Stimulated activated CD4-positive, alpha-beta T cell treated with anti-CD3 and anti-CD28 coated beads, Interleukin-2, amount 100 ng/mL, for 4 hours (primary cell): ENCODE results near the gene SIM2.

ENCODE experiments used
- DNase-seq: peaks from one replicate; pipeline ENCODE4 v3.0.0-alpha.2; 2020; ENCODE audit warnings: low read depth

SIM2 gene

DNA sequence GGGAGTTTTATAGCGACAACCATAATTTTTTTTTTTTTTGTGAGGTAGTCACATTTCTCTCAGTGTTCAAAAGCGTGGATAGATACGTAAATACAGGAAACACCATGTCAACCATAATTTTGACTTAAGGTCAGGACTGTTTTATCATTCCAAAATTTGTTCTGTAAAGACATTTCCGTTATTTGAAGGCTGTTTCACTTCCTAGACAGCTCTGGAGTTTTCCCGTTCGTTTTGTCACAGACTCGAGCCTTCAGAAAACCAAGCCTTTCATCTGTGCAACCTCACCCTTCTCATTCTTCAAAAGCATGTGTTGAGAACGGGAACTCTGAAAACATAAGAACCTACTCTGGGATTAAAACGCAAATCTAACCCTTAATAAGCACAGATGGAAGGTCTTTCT, 17.9 kb downstream of the SIM2 start:
- DNase-seq = no peak

DNA sequence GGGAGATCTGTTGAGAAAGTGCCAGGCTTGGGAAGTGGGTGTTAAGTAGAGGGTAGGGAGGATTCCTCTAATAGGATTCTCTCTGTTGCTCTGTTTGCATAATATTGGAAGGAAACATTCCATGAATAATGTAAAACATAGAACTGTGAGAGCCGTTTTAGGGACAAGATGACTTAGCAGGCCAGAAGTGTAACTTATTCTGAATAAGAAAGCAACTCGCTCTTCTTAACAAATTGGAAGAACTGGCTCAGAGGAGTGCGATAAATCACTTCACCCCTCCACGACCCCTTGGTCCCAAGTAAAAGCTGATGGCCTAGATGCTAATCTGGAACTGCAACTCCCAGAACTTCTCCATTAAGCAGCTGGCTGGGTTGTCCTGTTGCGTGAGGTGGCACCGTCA, 19.1 kb downstream of the SIM2 start:
- DNase-seq = no peak

DNA sequence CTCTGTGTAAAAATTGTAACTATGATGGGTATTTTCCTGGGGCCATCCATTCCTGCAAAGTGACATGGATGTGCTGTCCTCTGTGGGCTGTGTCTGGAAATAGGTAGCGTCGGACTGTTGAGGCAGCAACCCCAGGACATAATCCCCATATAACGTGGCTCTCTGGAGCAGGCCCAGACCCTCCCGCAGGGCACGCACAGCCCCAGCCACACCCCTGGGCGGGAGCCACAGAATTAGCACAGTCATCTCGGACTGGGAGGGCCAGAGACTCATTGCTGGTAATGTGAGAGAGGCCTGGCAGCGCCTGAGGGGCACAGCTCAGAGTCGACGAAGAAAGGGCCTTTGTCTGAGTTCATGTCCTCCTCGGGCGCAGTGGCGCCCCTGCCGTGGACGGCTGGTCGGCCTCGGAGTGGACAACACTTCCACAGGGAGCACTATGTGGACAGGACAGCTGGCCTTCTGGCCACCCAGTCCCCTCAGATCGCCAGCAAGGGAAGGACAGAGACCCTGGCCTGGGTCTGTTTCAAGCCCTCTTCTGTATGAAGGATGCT, 20.1 kb downstream of the SIM2 start:
- no peak for DNase-seq

DNA sequence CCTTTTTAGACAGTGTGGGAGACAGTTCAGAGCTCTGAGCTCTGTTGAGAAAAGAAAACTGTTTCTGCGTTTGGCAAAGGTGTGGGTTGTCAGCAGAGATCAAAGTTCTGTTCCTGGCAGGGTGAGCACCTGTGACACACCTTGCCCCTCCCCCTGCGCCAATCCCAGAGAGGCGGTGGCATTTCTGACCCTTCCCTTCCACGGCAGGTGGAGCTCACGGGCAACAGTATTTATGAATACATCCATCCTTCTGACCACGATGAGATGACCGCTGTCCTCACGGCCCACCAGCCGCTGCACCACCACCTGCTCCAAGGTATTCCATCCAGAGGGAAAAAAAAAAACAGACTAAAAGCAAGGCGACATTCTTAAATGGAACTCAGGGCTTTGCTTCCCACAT, 20.7 kb downstream of the SIM2 start:
- no peak for DNase-seq

DNA sequence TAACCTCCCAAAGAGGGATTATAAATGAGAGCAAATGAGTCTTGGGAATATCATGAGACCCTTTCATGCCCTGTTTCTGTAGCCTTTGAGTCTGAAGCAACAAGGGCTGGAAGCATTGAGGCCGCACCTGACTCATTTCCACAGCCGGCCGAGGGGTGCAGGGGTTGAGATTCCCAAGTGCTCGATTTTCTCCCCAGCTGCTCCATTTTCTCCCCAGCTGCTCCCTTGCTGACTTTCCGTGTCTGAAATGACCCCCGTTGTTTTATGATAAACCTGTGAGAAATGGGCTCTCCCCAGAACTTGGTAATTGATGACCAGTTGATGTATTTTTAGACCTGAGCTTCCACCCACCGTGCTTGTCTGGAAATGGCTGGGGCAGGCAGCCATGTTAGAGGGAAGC, 22.9 kb downstream of the SIM2 start:
- DNase-seq = no peak

DNA sequence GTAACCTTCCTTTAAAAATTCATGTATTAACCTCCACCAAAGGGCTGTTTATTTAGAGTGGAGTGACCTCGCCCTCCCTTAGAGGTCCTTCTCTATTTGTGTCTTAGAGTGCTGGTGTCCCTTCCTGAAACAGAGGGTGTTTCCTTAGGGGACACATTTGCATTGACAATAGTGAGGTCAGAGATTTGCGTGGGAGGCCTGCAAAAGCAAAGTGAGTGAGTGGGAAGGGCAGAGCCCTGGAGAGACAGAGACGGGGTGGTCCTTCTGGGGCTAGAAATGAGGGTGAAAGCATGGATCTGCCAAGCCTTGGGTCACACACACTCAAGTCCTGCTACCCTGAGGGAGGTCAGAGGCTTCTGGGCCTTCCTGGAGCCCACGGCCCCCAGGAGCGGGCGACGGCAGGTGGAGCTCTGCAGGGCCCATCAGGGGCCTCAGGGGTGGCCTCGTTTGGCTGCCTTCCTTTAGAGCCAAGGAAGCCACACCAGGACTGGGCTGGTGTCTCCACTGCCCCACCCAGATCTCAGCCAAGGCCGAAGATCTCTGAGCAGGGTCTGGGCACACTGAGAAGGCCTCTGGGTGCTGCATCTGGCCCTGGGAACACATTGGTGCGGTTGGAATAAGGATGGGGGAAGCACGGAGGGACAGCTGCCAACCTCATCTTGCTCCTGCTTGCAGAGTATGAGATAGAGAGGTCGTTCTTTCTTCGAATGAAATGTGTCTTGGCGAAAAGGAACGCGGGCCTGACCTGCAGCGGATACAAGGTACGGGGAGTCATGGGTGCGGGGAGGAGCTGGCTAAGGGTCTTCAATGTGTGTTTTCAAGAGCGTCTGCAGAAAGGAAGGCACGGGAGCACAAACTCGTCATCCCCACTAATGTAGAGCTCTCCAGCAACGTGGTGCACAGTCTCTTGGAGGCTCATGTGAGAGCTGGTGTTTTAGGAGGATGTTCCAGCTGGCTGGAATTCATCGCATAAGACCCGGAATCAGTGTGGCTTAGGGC, 23.8 kb downstream of the SIM2 start:
- no peak for DNase-seq

DNA sequence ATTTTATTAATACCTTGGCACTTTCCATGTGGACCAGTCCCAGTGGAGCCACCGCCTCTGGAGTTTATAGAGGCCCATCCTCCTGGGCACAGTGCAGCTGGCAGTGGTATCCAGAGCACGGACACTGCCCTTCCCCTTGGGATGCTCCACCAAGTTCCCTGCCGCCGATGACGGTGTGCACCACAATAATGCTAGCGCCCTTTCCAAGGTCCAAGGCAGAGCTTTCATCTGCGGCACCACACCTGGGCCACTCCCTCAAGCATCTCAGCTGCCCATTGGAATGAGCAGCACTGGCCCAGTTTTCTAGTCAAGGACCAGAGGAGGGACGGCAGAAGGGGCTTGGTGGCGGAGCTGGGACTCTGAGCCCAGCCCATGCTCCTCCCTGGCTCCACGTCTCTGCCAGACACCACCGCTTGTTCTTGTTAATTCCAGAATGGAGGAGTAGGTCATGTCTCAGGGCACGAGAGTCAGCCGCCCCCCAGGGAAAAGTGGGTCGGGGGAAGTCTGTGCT, 24.5 kb downstream of the SIM2 start:
- DNase-seq = no peak

DNA sequence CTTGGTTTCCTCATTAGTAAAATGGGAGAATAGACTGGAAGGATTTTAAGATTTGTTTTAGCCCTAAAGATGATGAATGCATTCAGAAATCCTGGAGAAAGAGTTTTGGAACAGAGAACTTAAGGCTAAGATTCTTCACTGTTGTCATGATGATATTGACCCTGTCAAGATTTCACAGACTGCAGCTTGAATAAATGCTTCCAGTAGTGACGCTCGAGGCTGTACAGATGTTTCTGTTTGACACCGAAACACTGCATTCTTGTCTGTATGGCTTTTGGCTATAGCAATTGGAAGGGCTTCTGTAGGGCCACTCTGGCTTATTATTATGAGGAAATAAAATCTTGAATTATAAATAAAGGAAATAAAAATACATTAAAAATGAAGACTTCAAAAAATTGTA, 25.7 kb downstream of the SIM2 start:
- no peak for DNase-seq

DNA sequence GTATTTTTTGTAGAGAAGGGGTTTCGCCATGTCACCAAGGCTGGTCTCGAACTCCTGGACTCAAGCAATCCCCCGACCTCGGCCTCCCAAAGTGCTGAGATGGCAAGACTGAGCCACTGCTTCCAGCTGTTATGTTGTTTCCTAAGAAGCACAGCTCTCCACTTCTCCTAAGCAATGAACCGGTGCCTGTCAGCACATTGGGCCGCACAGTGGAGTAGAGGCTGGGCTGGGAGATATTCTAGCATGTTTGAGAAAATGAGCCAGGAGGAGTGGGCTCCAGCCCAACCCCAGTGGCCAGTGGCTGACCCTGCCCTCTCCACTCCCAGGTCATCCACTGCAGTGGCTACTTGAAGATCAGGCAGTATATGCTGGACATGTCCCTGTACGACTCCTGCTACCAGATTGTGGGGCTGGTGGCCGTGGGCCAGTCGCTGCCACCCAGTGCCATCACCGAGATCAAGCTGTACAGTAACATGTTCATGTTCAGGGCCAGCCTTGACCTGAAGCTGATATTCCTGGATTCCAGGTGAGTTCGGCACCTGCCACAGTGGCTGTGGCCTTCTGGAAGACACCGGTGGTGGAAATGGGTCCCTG, 27.0 kb downstream of the SIM2 start:
- DNase-seq = no peak

DNA sequence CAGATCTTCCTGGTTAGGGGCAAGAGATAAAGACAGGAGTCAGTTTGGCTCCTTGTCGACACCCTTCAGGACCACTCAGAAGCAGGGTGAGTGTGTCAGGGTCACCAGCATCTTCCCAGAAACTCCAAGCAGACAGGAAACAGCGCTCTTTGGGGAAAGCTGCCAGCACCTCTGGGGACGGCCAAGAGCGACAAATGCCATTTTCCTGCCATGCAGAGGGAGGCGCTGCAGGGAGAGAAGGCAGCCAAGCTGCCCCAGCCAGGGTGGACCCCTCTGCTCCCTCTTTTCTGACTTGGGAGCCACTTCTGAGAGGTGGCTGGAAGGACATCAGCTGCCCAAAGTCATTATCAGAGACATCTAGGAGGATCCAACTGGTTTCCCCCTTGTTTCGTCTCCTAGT, 29.0 kb downstream of the SIM2 start:
- no peak for DNase-seq

DNA sequence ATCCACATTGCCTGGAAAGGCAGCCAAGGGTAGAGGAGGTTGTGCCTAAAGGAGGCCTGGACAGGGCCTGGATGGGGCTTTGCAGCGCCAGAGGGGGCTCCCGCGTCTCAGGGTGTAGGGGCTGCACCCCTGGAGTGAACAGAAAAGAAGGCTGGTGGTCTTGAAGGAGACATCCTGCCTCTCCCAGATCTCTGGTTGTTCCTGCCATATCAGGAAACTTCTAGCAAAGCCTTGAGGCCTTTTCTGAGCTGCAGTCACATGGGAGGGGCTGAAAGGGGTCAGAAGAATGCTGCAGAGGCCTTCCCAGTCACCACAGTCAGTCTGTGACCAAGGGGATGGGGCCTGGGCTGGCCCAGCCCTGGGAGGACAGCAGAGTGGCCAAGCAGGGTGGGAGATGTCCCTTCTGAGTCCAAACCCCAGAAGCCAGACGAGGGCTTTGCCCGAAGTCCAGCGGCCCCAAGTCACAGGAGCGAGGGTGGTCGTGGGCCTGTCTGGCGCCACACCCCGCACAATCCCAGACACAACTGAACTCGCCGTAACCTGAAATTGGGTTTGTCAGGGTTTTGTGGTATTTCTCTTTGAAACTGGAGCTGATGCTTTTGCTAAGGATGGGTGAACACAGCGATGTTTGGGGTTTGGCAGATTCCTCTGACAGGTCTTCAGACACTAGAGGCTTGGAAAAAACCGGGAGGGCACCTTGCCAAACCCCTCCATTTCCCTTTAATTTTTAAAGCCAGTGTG, 29.6 kb downstream of the SIM2 start:
- DNase-seq = no peak

DNA sequence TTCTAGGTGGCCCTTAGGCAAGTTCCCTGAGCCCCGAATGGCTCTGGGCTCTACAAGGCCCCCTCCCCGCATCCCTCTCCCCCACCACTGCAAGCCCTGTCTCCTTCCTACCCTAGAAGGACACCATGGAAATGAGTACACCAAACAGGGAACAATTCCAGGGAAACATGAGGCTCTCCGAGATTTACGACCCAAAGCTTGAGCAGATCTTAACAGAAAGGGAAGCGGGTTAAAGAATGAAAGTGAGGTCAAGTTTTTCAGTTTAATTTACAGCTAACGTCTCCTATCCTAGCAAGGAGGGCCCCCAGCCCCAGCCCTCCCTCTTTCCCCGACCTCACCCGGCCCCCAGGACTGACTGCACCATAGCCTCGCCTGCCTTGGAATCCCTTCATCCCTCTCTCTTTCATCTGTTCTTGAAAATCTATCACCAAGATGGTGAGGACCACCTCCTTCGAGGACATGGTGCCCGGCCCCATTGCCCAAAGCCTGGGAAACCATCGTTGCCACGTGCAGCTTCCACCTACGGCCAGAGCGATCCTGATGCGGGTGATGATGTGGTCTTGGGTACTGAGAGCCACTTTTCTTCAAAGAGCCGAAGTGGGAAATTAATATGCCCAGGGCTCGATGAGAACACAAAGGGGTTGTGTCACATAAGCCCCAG, 30.5 kb downstream of the SIM2 start:
- DNase-seq = no peak

DNA sequence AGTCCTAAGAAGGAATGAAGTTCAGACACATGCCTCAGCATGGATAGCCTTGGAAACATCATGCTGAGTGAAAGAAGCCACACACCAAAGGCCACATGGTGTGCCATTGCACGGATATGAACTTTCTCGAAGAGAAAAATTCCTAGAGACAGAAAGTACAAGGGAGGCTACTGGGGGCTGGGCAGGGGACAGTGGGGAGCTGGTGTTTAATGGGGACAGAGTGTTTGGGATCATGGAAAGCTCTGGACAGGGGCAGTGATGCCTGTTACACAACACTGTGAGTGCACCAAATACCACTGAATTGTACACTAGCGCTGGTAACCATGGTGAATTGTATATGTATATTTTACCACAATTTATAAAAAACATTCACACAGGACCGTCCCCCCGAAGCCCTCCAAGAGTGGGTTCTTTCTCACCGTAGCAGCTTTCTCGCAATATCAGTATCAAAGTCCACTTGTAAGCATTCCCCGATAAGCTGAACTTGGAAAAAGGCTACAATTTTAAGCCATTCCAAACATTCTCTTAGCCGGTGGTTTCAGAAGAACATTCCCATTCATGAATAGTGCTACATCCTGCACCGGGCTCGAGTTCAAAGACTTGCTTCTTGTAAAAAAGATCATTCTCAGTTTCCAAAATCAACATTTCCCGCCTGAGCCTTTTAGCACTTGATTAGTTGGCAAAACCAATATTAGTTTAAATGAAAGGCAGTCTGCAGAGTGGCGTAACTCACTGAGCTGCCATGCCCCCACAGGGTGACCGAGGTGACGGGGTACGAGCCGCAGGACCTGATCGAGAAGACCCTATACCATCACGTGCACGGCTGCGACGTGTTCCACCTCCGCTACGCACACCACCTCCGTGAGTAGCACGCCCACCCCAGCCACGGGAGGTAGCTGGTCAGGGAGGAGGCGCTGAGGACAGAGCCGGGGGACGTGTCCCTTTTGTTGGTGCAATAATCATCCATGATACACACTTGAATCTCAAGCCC, 31.7 kb downstream of the SIM2 start:
- DNase-seq = no peak

DNA sequence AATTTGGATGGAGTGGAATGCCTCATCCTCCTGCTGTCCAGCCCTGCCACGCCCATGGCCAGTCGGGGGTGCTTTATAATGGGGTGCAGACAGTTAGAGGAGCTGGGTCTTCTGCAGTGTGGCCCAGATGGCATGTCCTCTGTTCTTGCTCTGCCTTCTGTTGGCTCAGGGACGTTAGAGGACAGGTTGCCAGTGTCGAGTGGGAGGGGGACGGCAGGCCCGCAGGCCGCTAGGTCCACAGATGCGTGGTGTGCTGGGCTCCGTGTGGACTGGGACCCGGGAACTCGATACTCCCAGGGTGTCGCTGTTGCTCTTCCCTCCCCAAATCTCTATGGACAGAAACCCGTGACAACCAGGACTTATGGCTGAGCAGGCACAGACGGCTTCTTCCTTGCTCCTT, 33.3 kb downstream of the SIM2 start:
- no peak for DNase-seq

DNA sequence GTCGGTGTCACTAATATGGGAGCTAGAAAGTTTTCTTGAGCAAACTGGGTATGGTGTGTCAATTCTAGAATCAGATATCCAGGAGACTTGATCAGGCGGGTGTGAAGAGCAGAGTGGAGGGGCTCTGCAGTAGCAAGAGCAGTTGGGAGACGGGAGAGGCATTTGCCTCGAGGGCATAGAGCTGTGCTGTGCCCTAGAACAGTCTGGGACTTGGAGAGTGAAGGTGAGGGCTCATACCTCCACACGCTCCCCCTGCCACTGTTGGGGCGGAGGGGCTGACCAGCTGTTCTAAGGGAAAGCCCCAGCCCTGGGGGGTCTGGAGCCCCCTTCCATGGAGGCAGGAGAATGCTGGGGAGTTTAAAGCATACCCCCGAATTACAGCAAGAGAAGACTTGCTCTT, 33.8 kb downstream of the SIM2 start:
- DNase-seq = no peak

DNA sequence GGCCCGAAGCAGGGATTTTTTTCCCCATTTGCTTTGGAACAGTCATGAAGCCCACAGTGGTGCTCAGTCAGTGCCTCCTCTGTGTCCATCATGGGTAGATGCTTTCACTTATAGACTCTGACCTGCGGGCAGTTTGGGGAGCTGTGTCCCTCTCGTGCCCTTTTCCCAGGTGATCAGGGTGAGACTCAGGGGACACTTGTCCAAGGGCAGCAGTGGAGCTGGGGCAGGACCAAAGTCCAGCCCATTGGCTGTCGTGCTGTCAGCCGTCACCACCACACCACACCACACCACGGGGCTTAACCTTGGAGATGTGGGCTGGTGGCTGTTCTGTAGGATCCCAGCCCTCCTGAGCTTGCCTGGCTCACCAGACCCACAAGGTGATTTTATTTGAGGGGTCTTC, 34.9 kb downstream of the SIM2 start:
- DNase-seq = no peak

DNA sequence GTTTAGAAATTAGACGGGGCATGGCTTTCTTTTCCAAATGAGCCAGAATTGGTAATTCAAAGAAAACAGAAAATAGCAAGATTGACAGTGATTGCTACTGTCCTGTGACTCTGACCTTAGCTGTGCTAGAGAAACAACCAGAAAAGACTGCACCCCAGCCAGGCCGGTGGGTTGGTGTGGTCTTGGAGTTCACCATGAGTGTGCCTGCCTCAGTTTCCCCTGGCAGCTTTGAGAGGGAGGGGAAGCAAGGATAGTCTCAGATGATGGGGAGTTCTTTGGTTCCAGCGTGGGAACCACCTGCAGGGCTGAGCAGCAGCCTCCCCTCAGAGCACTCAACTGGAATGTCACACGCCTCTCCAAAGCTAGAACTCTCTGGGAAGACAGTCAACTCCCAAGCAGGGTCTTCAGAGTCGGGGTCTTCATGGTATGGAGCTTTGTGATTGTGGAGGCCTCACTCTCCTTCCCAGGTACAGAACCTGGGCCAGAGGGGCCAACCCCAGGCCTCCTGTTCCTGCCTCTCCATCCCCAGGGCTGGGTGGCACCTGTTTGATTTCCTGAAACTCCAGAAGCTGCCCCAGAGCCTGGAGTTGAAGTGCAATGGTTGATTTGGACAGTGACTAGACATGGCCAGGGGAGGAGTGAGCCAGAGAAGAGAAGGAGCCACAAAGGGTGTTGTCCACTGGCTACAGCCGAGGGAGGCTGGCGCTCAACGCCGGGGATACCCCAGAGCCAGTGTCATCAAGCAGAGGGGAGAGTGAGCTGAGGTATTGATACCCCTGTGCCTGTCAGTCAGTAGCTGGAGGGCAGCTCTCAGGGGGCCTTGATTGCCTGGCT, 35.7 kb downstream of the SIM2 start:
- no peak for DNase-seq

DNA sequence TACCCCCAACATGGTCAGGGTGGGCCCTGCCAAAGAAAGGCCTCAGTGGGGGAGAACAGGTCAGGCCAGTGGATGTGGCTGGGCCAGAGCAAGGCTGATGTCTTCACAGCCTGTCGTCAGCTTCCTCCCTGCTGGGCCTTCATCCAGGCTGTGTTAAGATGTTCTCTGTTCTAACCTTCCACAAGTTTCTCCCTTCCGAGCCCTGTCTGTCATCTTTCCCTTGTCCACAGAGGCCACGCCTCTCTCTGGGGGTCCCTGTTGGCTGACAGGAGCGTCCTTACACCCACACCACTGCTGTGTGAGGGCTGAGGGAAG, 36.2 kb downstream of the SIM2 start:
- DNase-seq = no peak

DNA sequence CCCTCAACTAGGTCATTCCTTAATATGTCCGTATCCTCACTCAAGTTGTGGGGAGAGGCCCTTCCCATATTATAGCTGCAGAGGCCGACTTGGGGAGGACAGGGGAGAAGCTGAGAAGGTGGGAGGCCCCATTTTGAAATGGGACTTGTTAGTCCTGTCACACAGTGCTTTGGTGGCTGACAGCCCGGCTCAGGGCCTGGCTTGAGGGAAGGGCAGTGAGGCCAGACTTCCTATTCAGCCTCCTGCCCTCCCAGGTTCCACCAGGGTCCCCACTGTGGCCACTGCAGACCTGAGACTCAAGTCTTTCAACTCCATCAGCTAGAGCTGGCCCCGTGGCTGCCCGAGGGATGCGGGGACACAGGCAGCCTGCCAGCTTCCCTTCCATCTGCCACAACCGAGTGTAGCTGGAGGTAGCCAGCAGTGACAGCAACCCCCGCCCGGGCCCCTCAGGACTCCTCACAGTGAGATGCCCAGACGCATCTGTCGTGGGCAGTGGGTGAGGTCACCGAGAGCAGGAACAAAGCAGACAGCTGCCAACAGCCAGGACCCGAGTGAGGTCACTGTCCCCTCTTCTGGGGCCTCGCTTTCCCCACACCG, 36.9 kb downstream of the SIM2 start:
- DNase-seq = no peak
